WTC11 (cell line): ENCODE data around the gene MYG1. TPM values are rescaled to one million over a fixed set of nuclear protein-coding genes. Genes with fewer than 3 reads are reported as not detected.

Experiments used
- ATAC-seq: fragments of 200-7000 bp; cut with Tn5 transposase; 2 replicates; pipeline ENCODE4 v1.10.0; 2021; ENCODE audit warnings: mild to moderate bottlenecking, moderate library complexity
- CTCF ChIA-PET: fragments of 300-600 bp; sonication (Branson Sonifier 250); formaldehyde crosslinking; loops from one replicate; lab custom pipeline; 2021; ENCODE audit warnings: antibody characterized with exemption; lab: Charles Lee
- POLR2A ChIA-PET: fragments of 350-600 bp; sonication (Branson Sonifier 250); formaldehyde crosslinking; loops from one replicate; lab custom pipeline; 2021; ENCODE audit warnings: antibody characterized with exemption; lab: Charles Lee
- DNase-seq: peaks from one replicate; pipeline ENCODE4 v3.0.0; 2021; ENCODE audit warnings: low spot score
- H3K27ac Mint-ChIP-seq: 2 replicates; pipeline ENCODE4 v1.8.0; 2021; ENCODE audit warnings: mixed read lengths
- H3K27me3 Mint-ChIP-seq: 2 replicates; pipeline ENCODE4 v1.8.0; 2021; ENCODE audit warnings: low read depth, mild to moderate bottlenecking, moderate library complexity, mixed read lengths
- H3K36me3 Mint-ChIP-seq: 2 replicates; pipeline ENCODE4 v1.8.0; 2021; ENCODE audit warnings: mixed read lengths
- H3K4me1 Mint-ChIP-seq: 2 replicates; pipeline ENCODE4 v1.8.0; 2022; ENCODE audit warnings: mixed read lengths
- H3K4me3 Mint-ChIP-seq: 2 replicates; pipeline ENCODE4 v1.8.0; 2021; ENCODE audit warnings: mild to moderate bottlenecking, moderate library complexity, mixed read lengths
- H3K9me3 Mint-ChIP-seq: 2 replicates; pipeline ENCODE4 v1.8.0; 2021; ENCODE audit warnings: mixed read lengths
- EMX1 ChIP-seq: fragments of 250-450 bp; sonication (Bioruptor Pico); IDR thresholded peaks from 2 replicates; pipeline ENCODE4 v1.8.0; 2021; ENCODE audit warnings: mild to moderate bottlenecking
- ERG ChIP-seq: fragments of 250-450 bp; sonication (Bioruptor Pico); IDR thresholded peaks from 2 replicates; pipeline ENCODE4 v1.8.0; 2021; ENCODE audit warnings: mild to moderate bottlenecking
- ESRRA ChIP-seq: sonication (generic); formaldehyde crosslinking; IDR thresholded peaks from 2 replicates; pipeline ENCODE4 v1.8.1; 2022; ENCODE audit warnings: mild to moderate bottlenecking, missing genetic modification reagents, borderline replicate concordance
- FOXK1 ChIP-seq: sonication (generic); formaldehyde crosslinking; IDR thresholded peaks from 2 replicates; pipeline ENCODE4 v1.8.0; 2022; ENCODE audit warnings: mild to moderate bottlenecking, moderate library complexity, missing genetic modification reagents
- IRF2 ChIP-seq: sonication (generic); formaldehyde crosslinking; IDR thresholded peaks from 2 replicates; pipeline ENCODE4 v1.8.0; 2022; ENCODE audit warnings: low read depth, missing genetic modification reagents, borderline replicate concordance
- NFYB ChIP-seq: sonication (generic); formaldehyde crosslinking; conservative IDR thresholded peaks from 2 replicates; pipeline ENCODE4 v1.8.0; 2022; ENCODE audit warnings: low read depth, missing genetic modification reagents
- NR1H2 ChIP-seq: sonication (generic); formaldehyde crosslinking; IDR thresholded peaks from 2 replicates; pipeline ENCODE4 v1.9.0; 2021; ENCODE audit warnings: mild to moderate bottlenecking, moderate library complexity, missing genetic modification reagents
- NR3C1 ChIP-seq: sonication (generic); formaldehyde crosslinking; conservative IDR thresholded peaks from 2 replicates; pipeline ENCODE4 v1.8.1; 2023; ENCODE audit warnings: low read depth, mild to moderate bottlenecking, missing genetic modification reagents
- OVOL2 ChIP-seq: fragments of 250-450 bp; sonication (Bioruptor Pico); IDR thresholded peaks from 2 replicates; pipeline ENCODE4 v1.9.0; 2021; ENCODE audit warnings: mild to moderate bottlenecking, borderline replicate concordance
- RORB ChIP-seq: fragments of 250-450 bp; sonication (Bioruptor Pico); IDR thresholded peaks from 2 replicates; pipeline ENCODE4 v1.9.0; 2021; ENCODE audit warnings: mild to moderate bottlenecking
- SP1 ChIP-seq: sonication (generic); formaldehyde crosslinking; conservative IDR thresholded peaks from 2 replicates; pipeline ENCODE4 v1.8.1; 2022; ENCODE audit warnings: missing genetic modification reagents
- STAT6 ChIP-seq: sonication (generic); formaldehyde crosslinking; conservative IDR thresholded peaks from 2 replicates; pipeline ENCODE4 v1.8.1; 2023; ENCODE audit warnings: mild to moderate bottlenecking, low read depth, missing genetic modification reagents, moderate library complexity
- USF1 ChIP-seq: sonication (generic); formaldehyde crosslinking; IDR thresholded peaks from 2 replicates; pipeline ENCODE4 v1.8.0; 2022; ENCODE audit warnings: mild to moderate bottlenecking, missing genetic modification reagents
- ZNF138 ChIP-seq: sonication (generic); formaldehyde crosslinking; conservative IDR thresholded peaks from 2 replicates; pipeline ENCODE4 v1.8.1; 2022; ENCODE audit warnings: mild to moderate bottlenecking, moderate library complexity, missing genetic modification reagents
- ZNF219 ChIP-seq: sonication (generic); formaldehyde crosslinking; IDR thresholded peaks from 2 replicates; pipeline ENCODE4 v1.8.0; 2023; ENCODE audit warnings: missing genetic modification reagents, mild to moderate bottlenecking, borderline replicate concordance
- ZNF416 ChIP-seq: fragments of 250-450 bp; sonication (Bioruptor Pico); IDR thresholded peaks from 2 replicates; pipeline ENCODE4 v1.9.0; 2021; ENCODE audit warnings: mild to moderate bottlenecking, inconsistent platforms
- total RNA-seq: library from RNA; stranded (reverse); gene quantifications from 3 replicates; pipeline ENCODE4 v1.2.3, GENCODE V29; 2021
- TF ChIP-seq, protein P1 (sequence below): sonication (generic); formaldehyde crosslinking; IDR thresholded peaks from 2 replicates; pipeline ENCODE4 v1.8.0; 2022; ENCODE audit warnings: mild to moderate bottlenecking, missing genetic modification reagents
- TF ChIP-seq, protein P2 (sequence below): sonication (generic); formaldehyde crosslinking; IDR thresholded peaks from 2 replicates; pipeline ENCODE4 v1.8.0; 2022; ENCODE audit warnings: mild to moderate bottlenecking, missing genetic modification reagents
- TF ChIP-seq, protein P3 (sequence below): sonication (generic); formaldehyde crosslinking; IDR thresholded peaks from 2 replicates; pipeline ENCODE4 v1.8.1; 2022; ENCODE audit warnings: low read depth, mild to moderate bottlenecking, moderate library complexity, missing genetic modification reagents, borderline replicate concordance

MYG1 gene
- total RNA-seq, 1 experiment from 2014 or later, result 93.1 TPM

GRCh38 chr12:53338017-53338416, 38.5 kb downstream of the MYG1 start:
- no peaks in the 10 kb centered on the region for H3K36me3 Mint-ChIP-seq
- H3K4me1 Mint-ChIP-seq, result peaks cover 15% of the 10 kb centered on the region
- ChIA-PET CTCF (interaction anchor here (1.2 to 1.4 kb wide), 2 partner anchors 17 kb away, joined by 5 to 6 read pairs; partner anchors contain the start of gene AAAS), POLR2A (no interaction called here)
- H3K9me3 Mint-ChIP-seq, result no peaks in the 10 kb centered on the region
- peaks cover 46% of the 10 kb centered on the region for H3K27me3 Mint-ChIP-seq
- DNase-seq, result no peak
- H3K27ac Mint-ChIP-seq, result no peak overlapping the region
- TF ChIP-seq OVOL2 (CRISPR knock-in tag) (no peak), ZNF416 (CRISPR knock-in tag) (no peak), FOXK1 (CRISPR knock-in tag) (no peak), NR3C1 (no peak), ZNF219 (no peak), SP1 (CRISPR knock-in tag) (no peak), ZNF138 (no peak)
- TF ChIP-seq, protein P1, sequence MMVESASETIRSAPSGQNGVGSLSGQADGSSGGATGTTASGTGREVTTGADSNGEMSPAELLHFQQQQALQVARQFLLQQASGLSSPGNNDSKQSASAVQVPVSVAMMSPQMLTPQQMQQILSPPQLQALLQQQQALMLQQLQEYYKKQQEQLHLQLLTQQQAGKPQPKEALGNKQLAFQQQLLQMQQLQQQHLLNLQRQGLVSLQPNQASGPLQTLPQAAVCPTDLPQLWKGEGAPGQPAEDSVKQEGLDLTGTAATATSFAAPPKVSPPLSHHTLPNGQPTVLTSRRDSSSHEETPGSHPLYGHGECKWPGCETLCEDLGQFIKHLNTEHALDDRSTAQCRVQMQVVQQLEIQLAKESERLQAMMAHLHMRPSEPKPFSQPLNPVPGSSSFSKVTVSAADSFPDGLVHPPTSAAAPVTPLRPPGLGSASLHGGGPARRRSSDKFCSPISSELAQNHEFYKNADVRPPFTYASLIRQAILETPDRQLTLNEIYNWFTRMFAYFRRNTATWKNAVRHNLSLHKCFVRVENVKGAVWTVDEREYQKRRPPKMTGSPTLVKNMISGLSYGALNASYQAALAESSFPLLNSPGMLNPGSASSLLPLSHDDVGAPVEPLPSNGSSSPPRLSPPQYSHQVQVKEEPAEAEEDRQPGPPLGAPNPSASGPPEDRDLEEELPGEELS, result no peak
- ATAC-seq, result no peak
- no peak overlapping the region for H3K4me3 Mint-ChIP-seq

DNA sequence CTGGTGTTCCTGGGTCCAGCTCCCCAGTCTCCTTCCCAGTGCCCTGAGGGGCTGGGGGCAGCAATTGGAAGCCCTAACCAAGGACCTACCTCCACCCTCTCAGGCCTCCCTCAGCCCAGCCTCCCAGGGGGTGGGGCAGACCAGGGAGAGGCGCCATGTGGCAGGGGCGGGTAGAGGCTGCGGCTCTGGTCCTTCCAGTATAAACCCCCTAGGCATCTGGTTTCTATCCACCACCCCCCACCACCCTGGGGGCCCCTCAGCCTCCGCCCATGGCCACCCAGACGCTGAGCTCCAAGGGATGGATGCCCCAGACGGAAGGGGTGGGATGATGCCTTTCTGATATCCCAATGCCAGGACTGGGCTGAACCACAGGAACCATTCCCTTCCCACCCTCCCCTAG, 39.4 kb downstream of the MYG1 start:
- Mint-ChIP-seq H3K4me1 (peaks cover 18% of the 10 kb centered on the region), H3K9me3 (no peaks in the 10 kb centered on the region), H3K27me3 (peaks cover 48% of the 10 kb centered on the region), H3K4me3 (no peak overlapping the region), H3K36me3 (no peaks in the 10 kb centered on the region), H3K27ac (no peak overlapping the region)
- TF ChIP-seq NR1H2 (CRISPR knock-in tag) (no peak), STAT6 (CRISPR knock-in tag) (no peak), USF1 (no peak), ESRRA (CRISPR knock-in tag) (no peak), RORB (CRISPR knock-in tag) (no peak)
- TF ChIP-seq, protein P2, sequence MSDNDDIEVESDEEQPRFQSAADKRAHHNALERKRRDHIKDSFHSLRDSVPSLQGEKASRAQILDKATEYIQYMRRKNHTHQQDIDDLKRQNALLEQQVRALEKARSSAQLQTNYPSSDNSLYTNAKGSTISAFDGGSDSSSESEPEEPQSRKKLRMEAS (CRISPR knock-in tag), result no peak
- ATAC-seq (no peak), DNase-seq (no peak)
- CTCF ChIA-PET, result interaction anchor here (0.6 to 1.4 kb wide), 3 partner anchors 9 to 18 kb away, joined by 3 to 5 read pairs (median 4); partner anchors contain the start of gene AAAS
- POLR2A ChIA-PET, result interaction anchor here (0.6 kb wide), 1 partner anchor 82 kb away, joined by 4 read pairs; no protein-coding TSS in a partner anchor

DNA sequence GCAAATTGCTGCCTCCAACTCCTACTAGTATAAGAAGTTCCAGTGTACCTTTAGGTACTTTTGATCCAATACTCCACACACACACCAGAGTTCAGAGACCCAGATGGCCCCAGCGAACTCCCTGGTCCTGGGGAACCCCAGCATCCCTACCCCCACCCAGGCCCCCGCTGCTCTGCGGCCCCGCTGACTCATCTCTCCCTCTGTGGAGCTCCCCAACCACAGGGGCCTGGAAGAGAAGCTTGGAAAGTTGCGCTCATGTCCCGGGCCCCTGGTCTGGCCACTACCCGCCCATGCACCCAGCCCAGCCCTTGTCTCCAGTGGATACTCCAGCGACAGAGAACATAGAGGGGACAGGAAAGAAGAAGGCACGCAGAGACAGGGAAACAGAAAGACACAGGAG, 40.9 kb downstream of the MYG1 start:
- CTCF ChIA-PET, result interaction anchor here (0.8 to 2.7 kb wide), 3 partner anchors 12 to 19 kb away, joined by 4 to 10 read pairs (median 6); partner anchors contain the start of gene AAAS
- no peak for DNase-seq

More for the DNA sequence above, 40.9 kb downstream of the MYG1 start:
- Mint-ChIP-seq H3K27ac (no peak overlapping the region), H3K4me3 (no peak overlapping the region), H3K36me3 (no peaks in the 10 kb centered on the region), H3K4me1 (peaks cover 19% of the 10 kb centered on the region), H3K27me3 (peaks cover 52% of the 10 kb centered on the region), H3K9me3 (no peaks in the 10 kb centered on the region)
- TF ChIP-seq, protein P3, sequence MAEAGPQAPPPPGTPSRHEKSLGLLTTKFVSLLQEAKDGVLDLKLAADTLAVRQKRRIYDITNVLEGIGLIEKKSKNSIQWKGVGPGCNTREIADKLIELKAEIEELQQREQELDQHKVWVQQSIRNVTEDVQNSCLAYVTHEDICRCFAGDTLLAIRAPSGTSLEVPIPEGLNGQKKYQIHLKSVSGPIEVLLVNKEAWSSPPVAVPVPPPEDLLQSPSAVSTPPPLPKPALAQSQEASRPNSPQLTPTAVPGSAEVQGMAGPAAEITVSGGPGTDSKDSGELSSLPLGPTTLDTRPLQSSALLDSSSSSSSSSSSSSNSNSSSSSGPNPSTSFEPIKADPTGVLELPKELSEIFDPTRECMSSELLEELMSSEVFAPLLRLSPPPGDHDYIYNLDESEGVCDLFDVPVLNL (CRISPR knock-in tag), result no peak
- TF ChIP-seq EMX1, result no peak
- no peak for TF ChIP-seq ERG (CRISPR knock-in tag)
- no peak for TF ChIP-seq NFYB (CRISPR knock-in tag)
- no peak for TF ChIP-seq IRF2 (CRISPR knock-in tag)
- no peak for ATAC-seq
- POLR2A ChIA-PET, result no interaction called here
